Heart left ventricle (tissue), 16 donors: Measurements from ENCODE around the gene CFAP157. TPM values are rescaled to one million over a fixed set of nuclear protein-coding genes. Genes with fewer than 3 reads are reported as not detected.

ENCODE experiments used
- ATAC-seq, 4 donors: fragments of 200-7000 bp; cut with Tn5 transposase; one replicate each; pipeline ENCODE4 v1.9.1; 2020 to 2022; ENCODE audit warnings: moderate library complexity in 4 of 4, mild to moderate bottlenecking in 3 of 4, moderate number of reproducible peaks in 1 of 4
- DNase-seq, 5 donors: peaks; one replicate each; pipeline ENCODE4 v3.0.0-alpha.2; 2020
- H3K27ac ChIP-seq, 12 donors: fragments of 200-600 bp; sonication (generic) in 4 of 12; one replicate each; pipeline versions ENCODE4 v1.5.0 to v1.8.0; 2016 to 2022; ENCODE audit warnings: mild to moderate bottlenecking in 2 of 12
- H3K27me3 ChIP-seq, 9 donors: fragments of 200-600 bp; sonication (generic) in 2 of 9; one replicate each; pipeline versions ENCODE4 v1.5.1 to v1.8.0; 2016 to 2022; ENCODE audit warnings: mild to moderate bottlenecking in 3 of 9
- H3K36me3 ChIP-seq, 9 donors: fragments of 200-600 bp; sonication (generic) in 2 of 9; one replicate each; pipeline versions ENCODE4 v1.5.0 to v1.8.0; 2018 to 2022; ENCODE audit warnings: mild to moderate bottlenecking in 2 of 9
- H3K4me1 ChIP-seq, 12 donors: fragments of 200-600 bp; sonication (generic) in 4 of 12; one replicate each; pipeline versions ENCODE4 v1.5.0 to v1.8.0; 2016 to 2022; ENCODE audit warnings: mild to moderate bottlenecking in 3 of 12
- H3K4me3 ChIP-seq, 12 donors: fragments of 200-600 bp; sonication (generic) in 4 of 12; one replicate each; pipeline versions ENCODE4 v1.5.0 to v1.8.0; 2017 to 2022; ENCODE audit warnings: mild to moderate bottlenecking in 9 of 12, moderate library complexity in 4 of 12
- H3K9me3 ChIP-seq, 12 donors: fragments of 200-600 bp; sonication (generic) in 4 of 12; one replicate each; pipeline versions ENCODE4 v1.5.0 to v1.8.0; 2016 to 2022; ENCODE audit warnings: mild to moderate bottlenecking in 1 of 12
- CTCF ChIP-seq, 12 donors: fragments of 200-600 bp; sonication (generic) in 4 of 12; IDR thresholded peaks; one replicate each; pipeline versions ENCODE4 v1.5.0 to v1.8.0; 2018 to 2022; ENCODE audit warnings: antibody characterized with exemption in 12 of 12, mild to moderate bottlenecking in 5 of 12
- POLR2A ChIP-seq, 2 donors: fragments of 450-650 bp; IDR thresholded peaks; one replicate each; pipeline ENCODE4 v1.6.1; 2017; ENCODE audit warnings: antibody characterized with exemption in 2 of 2, mild to moderate bottlenecking in 2 of 2, moderate library complexity in 2 of 2
- WGBS, 4 donors: extraction: QIAGEN DNeasy Blood & Tissue Kit in 2 of 4; methylation state at CpG; one replicate each; pipeline versions ENCODE4 v1.1.5 to v1.1.7; 2013 to 2018; 5-methylcytosine and 5-hydroxymethylcytosine counted together
- intact Hi-C, 10 donors: fragments of 100-400 bp; cut with DNase I; formaldehyde crosslinking; loops; one replicate each; pipeline versions ENCODE4 v1.11.1 to v1.14.2; 2022
- polyA plus RNA-seq, 2 donors: library from polyadenylated mRNA; stranded (reverse); fragments of 200-250 nt; gene quantifications; one replicate each; pipeline ENCODE4 v1.2.3, GENCODE V29; 2013
- total RNA-seq, 9 donors: library from RNA; depleted of rRNA in 2 of 9; stranded (reverse); fragments of >200 nt in 2 of 9; fragmentation: NEBNext Ultra II Directional in 3 of 9; extraction: Animal tissue kit (Norgen Biotek cat#: 25700) in 3 of 9; gene quantifications; one replicate each; pipeline versions ENCODE4 v1.1.0 to v1.2.4, GENCODE V29; 2016 to 2023
- donor health status: ischemic (EF 13 %, LVEDD 7.1; RV severe dilation, severe dysfunction).
- donor health status: healthy with polysubstance abuse.
- donor health status: DM: no; HTN: yes; CAD: no.
- donor health status: DM: no; HTN: no; CAD: no.
- donor health status: ischemic (EF 25% LVEDD 6.9; RV normal size, moderate dysfunction).
- donor health status: ischemic (EF 25% LVEDD 5.7; RV mildly dilated, moderate dysfunction).
- donor health status: healthy.
- donor health status: DM: yes; HTN: yes; CAD: no.
- donor health status: ischemic (EF 35%, LVEDD 5.7; RV mildly dilated, moderate dysfunction).
- donor health status: nonischemic (EF 11% LVEDD 7.7; RV severe dilation, severe dysfunction).
- donor health status: DM: yes; HTN: yes; CAD: no.
- donor health status: PGD.
- donor health status: ischemic (EF 29% LVEDD 5.4; RV normal size, mild dysfunction).
- donor health status: nonischemic (EF 23%, LVEDD 6.1; RV moderate dilation, normal function).

The CFAP157 gene
- total and polyA plus RNA-seq, 11 donors = 0.08 to 0.87 (median 0.11) TPM; not detected in 7

DNA sequence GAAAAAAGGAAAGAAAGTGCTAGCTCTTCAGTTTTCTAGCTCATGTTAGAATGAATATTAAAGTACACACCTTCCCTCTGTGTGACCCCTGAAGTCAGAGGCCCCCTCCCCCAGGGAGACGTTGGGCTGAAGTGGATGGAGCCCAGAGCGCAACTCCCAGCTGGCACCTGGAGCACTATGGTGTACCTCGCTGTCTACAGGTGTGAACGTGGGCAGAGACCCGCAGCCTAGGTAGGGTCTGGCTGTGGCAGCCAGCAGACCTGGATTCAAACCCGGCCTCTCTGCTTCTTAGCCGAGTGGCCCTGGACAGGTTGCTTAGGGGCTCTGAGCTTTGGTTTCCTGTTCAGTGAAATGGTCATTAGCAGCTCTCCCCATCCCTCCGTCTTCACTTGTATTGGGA, 22.0 kb downstream of the CFAP157 start:
- no peak for TF ChIP-seq POLR2A (IDR thresholded peaks at IDR 0.05)
- no peak for TF ChIP-seq CTCF (IDR thresholded peaks at IDR 0.05)
- no peak for DNase-seq
- 83 to 92% (median 88%) methylated on average over 7 to 8 of the region's 8 CpGs for WGBS, 4 donors
- Histone ChIP-seq H3K27me3 (no peaks in the 10 kb centered on the region), H3K4me1 (peaks cover 0 to 17% (median 8%) of the 10 kb centered on the region in 12 donors), H3K9me3 (no peaks in the 10 kb centered on the region), H3K27ac (no peak overlapping the region), H3K36me3 (peaks cover 0 to 23% (median 17%) of the 10 kb centered on the region in 9 donors), H3K4me3 (no peak overlapping the region)
- intact Hi-C loops = loop anchor here in 2 of 10 donors (5.0 to 10.0 kb wide), 2 partner anchors 224 to 227 kb away; no protein-coding TSS in a partner anchor
- no peak for ATAC-seq

DNA sequence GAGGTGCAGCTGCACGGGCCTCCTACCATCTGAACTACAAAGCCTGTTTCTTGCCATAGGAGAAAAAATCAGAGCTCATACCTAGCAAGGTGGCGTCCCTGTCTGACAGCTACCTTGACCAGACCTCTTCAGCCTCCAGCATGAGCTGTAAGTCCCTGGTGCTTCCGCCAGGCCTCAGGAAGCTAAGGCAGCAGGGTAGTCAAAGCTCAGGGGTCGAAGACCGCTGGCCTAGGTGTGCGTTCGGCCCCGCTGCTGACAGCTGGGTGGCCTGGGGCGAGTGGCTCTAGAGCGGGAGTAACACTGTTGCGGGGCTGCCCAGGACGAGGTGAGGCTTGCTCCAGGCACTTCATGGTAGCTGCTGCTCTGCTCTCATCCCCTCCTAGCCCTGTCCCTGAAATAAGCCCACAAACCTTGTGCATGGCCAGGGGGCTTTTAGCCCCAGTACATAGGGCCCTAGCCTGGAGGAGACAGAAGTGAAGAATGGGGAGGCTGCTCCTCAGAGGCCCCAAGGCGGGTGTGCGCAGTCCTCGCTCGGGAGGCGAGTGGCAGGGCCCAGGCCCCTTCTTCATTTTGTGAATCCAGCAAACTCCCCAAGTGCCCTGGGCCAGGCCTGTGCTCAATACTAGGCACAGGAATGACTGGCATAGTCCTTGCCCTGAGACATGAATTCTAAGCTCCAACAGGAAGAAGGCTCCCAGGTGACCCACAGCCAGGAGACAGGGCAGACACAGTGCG, 22.9 kb downstream of the CFAP157 start:
- Histone ChIP-seq H3K9me3 (no peaks in the 10 kb centered on the region), H3K27ac (no peak overlapping the region), H3K4me1 (peaks cover 0 to 19% (median 9%) of the 10 kb centered on the region in 12 donors), H3K4me3 (no peak overlapping the region), H3K27me3 (no peaks in the 10 kb centered on the region), H3K36me3 (peaks cover 0 to 23% (median 17%) of the 10 kb centered on the region in 9 donors)
- no peak for TF ChIP-seq CTCF (IDR thresholded peaks at IDR 0.05)
- TF ChIP-seq POLR2A (IDR thresholded peaks at IDR 0.05) = no peak
- WGBS, 4 donors = 91 to 95% (median 92%) methylated on average over 14 to 18 of the region's 18 CpGs
- ATAC-seq (no peak), DNase-seq (no peak)
- intact Hi-C loops = loop anchor here (1.0 to 10.0 kb wide), 8 partner anchors 62 to 227 kb away; no protein-coding TSS in a partner anchor

DNA sequence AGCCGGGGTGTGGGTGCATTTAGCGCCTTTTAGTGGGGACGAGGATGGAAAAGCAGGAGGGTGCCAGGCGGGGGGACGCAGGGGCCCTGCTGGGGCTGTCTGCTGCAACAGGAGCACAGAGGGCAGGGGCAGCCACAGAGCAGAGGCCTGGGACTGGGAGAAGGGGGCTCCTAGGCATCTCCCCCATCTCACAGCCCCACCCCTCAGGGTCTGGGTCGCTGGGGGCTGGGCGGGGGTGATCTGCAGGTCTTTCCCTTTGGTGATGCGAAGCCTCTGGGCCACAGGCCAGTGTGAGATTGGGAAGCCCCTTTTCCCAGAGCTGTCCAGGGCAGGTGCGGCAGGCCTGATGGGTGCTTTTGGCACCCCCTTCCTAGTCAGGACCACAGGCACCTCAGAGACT, 23.5 kb downstream of the CFAP157 start:
- Histone ChIP-seq H3K9me3 (no peaks in the 10 kb centered on the region), H3K36me3 (peaks cover 0 to 23% (median 17%) of the 10 kb centered on the region in 9 donors), H3K4me3 (no peak overlapping the region), H3K27ac (no peak overlapping the region), H3K27me3 (no peaks in the 10 kb centered on the region), H3K4me1 (peaks cover 0 to 18% (median 8%) of the 10 kb centered on the region in 12 donors)
- WGBS, 4 donors = 84 to 90% (median 88%) methylated on average over 7 to 9 of the region's 9 CpGs
- intact Hi-C loops = loop anchor here in 9 of 10 donors (1.0 to 10.0 kb wide), 8 partner anchors 63 to 228 kb away; no protein-coding TSS in a partner anchor
- TF ChIP-seq CTCF (IDR thresholded peaks at IDR 0.05) (no peak), POLR2A (IDR thresholded peaks at IDR 0.05) (no peak)
- ATAC-seq = no peak
- no peak for DNase-seq

DNA sequence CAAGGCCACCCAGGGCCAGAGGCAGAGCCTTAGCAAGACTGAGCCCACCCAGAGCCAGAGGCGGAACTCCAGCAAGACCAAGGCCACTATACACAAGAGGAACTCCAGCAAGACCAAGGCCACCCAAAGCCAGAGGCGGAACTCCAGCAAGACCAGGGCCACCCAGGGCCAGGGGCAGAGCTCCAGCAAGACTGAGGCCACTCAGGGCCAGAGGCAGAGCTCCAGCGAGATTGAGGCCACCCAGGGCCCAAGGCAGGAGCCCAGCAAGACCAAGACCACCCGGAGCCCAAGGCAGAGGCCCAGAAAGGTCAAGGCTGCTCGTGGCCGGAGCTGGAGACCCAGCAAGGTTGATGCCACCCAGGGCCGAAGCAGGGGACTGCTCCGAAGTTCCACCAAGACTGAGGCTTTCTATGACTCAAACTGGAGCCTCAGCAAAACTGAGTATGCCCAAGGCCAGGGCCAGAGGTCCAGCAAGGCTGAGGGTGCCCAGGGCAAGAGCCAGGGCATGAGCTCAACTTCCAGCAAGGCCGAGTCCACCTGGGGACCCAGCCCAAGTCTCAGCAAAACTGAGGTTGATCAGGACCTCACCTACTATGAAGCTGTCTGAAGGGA, 24.1 kb downstream of the CFAP157 start:
- Histone ChIP-seq H3K4me1 (peaks cover 0 to 24% (median 13%) of the 10 kb centered on the region in 12 donors), H3K27me3 (no peaks in the 10 kb centered on the region), H3K9me3 (no peaks in the 10 kb centered on the region), H3K36me3 (peaks cover 0 to 23% (median 17%) of the 10 kb centered on the region in 9 donors), H3K27ac (no peak overlapping the region), H3K4me3 (no peak overlapping the region)
- WGBS, 4 donors = 82 to 96% (median 92%) methylated on average over 2 to 9 of the region's 9 CpGs
- TF ChIP-seq POLR2A (IDR thresholded peaks at IDR 0.05) (no peak), CTCF (IDR thresholded peaks at IDR 0.05) (no peak)
- no peak for ATAC-seq
- intact Hi-C loops = loop anchor here in 9 of 10 donors (1.0 to 10.0 kb wide), 8 partner anchors 64 to 229 kb away; no protein-coding TSS in a partner anchor
- no peak for DNase-seq
